ENCODE measurements around the gene CLSTN2. TPM values are rescaled to one million over a fixed set of nuclear protein-coding genes. Genes with fewer than 3 reads are reported as not detected.

Gene CLSTN2
- total RNA-seq, 1 experiment from 2014 or later = 0.02 TPM

DNA sequence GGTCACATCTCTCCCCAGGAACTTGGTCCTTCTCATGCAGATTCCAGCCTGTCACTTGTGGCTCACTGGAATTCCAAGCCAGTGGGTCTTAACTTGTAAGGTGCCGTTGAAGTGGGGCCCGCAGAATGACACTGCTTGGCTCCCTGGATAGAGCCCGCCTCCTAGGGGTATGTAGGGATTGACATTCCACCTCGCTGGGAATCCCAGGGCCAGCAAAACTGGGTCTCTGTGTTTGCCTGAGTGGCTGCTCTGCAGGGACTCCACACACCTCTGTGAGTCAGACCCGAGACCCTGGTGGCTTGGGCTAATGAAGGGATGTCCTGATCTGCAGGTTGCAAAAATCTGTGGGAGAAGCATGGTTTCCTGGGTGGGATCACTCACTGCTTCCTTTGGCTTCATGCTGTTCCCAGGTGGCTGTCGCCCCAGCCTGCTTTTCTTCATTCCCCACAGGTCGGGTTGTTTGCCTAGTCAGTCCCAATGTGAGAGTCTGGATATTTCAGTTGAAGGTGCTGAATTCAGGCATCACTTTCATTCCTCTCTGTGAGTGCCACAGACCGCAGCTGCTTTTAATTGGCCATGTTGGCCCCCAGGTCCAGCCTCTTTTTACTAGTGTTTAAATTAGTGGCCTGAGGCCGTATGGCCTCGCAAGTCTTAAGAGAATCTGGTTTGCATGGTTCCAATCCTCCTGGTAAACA is 586.9 kb downstream of the CLSTN2 start:
- no peaks in the 10 kb centered on the region for H4K20me1 ChIP-seq (ENCODE audit: insufficient read depth)
- BruUV-seq (replicated peaks) = no TSS peak
- TF ChIP-seq CBX3 (IDR thresholded peaks at IDR 0.05; ENCODE audit: low read depth) = no peak
- no peak for TF ChIP-seq EGR1 (IDR thresholded peaks at IDR 0.05; ENCODE audit: low read depth)
- no peak for TF ChIP-seq SRF (IDR thresholded peaks at IDR 0.05; ENCODE audit: low read depth)
- no peak for TF ChIP-seq JUND (IDR thresholded peaks at IDR 0.05)
- H3K27ac ChIP-seq (ENCODE audit: low read depth, low read length) = no peak overlapping the region
- ChIA-PET POLR2A (no interaction called here), RAD21 (ENCODE audit: low non-redundant PET in 1 of 2, low total read pairs in 2 of 2, uncharacterized antibody in 2 of 2, unreplicated experiment in 2 of 2) (no interaction called here), CTCF (no interaction called here)
- no peaks in the 10 kb centered on the region for H3K9me3 ChIP-seq (ENCODE audit: control insufficient read depth in 1 of 2, insufficient read depth in 1 of 2, low read depth in 1 of 2, low read length in 2 of 2)
- H3K27me3 ChIP-seq (ENCODE audit: insufficient read depth, low read length) = peaks cover 41% of the 10 kb centered on the region
- no peaks in the 10 kb centered on the region for H3K9me2 ChIP-seq (ENCODE audit: insufficient read depth)
- H3K79me2 ChIP-seq (ENCODE audit: insufficient read depth, low read length) = no peaks in the 10 kb centered on the region
- H3K9ac ChIP-seq (ENCODE audit: low read length) = no peak overlapping the region
- H3K4me3 ChIP-seq (replicated peaks in 1 of 2; ENCODE audit: low read depth in 1 of 2, low read length in 2 of 2) = no peak overlapping the region
- H2AFZ ChIP-seq (ENCODE audit: low read depth, low read length, poor library complexity, severe bottlenecking) = no peak overlapping the region
- intact Hi-C loops (cut with micrococcal nuclease) = no loop called here
- no peaks in the 10 kb centered on the region for H3K4me1 ChIP-seq (ENCODE audit: control insufficient read depth in 1 of 2, insufficient read depth in 2 of 2, low read length in 2 of 2)
- no peaks in the 10 kb centered on the region for H3K36me3 ChIP-seq (ENCODE audit: control insufficient read depth in 1 of 2, insufficient read depth in 2 of 2, low read length in 2 of 2)
- no peak overlapping the region for H3K4me2 ChIP-seq (ENCODE audit: low read length)
- ATAC-seq = no peak
- DNase-seq (ENCODE audit: low read depth, low spot score) = no peak

GRCh38 chr3:140522653-140523380 is 587.8 kb downstream of the CLSTN2 start:
- intact Hi-C loops (cut with micrococcal nuclease) = no loop called here
- Histone ChIP-seq H3K27ac (ENCODE audit: low read depth, low read length) (no peak overlapping the region), H3K27me3 (ENCODE audit: insufficient read depth, low read length) (peaks cover 41% of the 10 kb centered on the region), H3K9me3 (ENCODE audit: control insufficient read depth in 1 of 2, insufficient read depth in 1 of 2, low read depth in 1 of 2, low read length in 2 of 2) (no peaks in the 10 kb centered on the region), H3K4me2 (ENCODE audit: low read length) (no peak overlapping the region), H4K20me1 (ENCODE audit: insufficient read depth) (no peaks in the 10 kb centered on the region), H3K79me2 (ENCODE audit: insufficient read depth, low read length) (no peaks in the 10 kb centered on the region), H3K4me3 (replicated peaks in 1 of 2; ENCODE audit: low read depth in 1 of 2, low read length in 2 of 2) (no peak overlapping the region), H3K9ac (ENCODE audit: low read length) (no peak overlapping the region), H3K4me1 (ENCODE audit: control insufficient read depth in 1 of 2, insufficient read depth in 2 of 2, low read length in 2 of 2) (no peaks in the 10 kb centered on the region), H3K9me2 (ENCODE audit: insufficient read depth) (no peaks in the 10 kb centered on the region), H3K36me3 (ENCODE audit: control insufficient read depth in 1 of 2, insufficient read depth in 2 of 2, low read length in 2 of 2) (no peaks in the 10 kb centered on the region), H2AFZ (ENCODE audit: low read depth, low read length, poor library complexity, severe bottlenecking) (no peak overlapping the region)
- ChIA-PET CTCF (no interaction called here), RAD21 (ENCODE audit: low non-redundant PET in 1 of 2, low total read pairs in 2 of 2, uncharacterized antibody in 2 of 2, unreplicated experiment in 2 of 2) (no interaction called here), POLR2A (no interaction called here)
- ATAC-seq (no peak), DNase-seq (ENCODE audit: low read depth, low spot score) (no peak)
- no TSS peak for BruUV-seq (replicated peaks)
- TF ChIP-seq REST (IDR thresholded peaks at IDR 0.05; ENCODE audit: low read depth) (no peak), MAX (IDR thresholded peaks at IDR 0.05) (no peak)

All from HCT116 (cell line).